HG02884 (cell line): ENCODE data around the gene F13A1.

Experiments used
- ATAC-seq: cut with Tn5 transposase; IDR thresholded peaks from one replicate; pipeline ENCODE4 v1.9.1; 2021; ENCODE audit warnings: mild to moderate bottlenecking, moderate library complexity; ENCODE audit not compliant: unreplicated experiment

The F13A1 gene

GRCh38 chr6:6199678-6200077 lies 120.8 kb downstream of the F13A1 start:
- no peak for ATAC-seq

GRCh38 chr6:6196762-6197161 lies 123.7 kb downstream of the F13A1 start:
- no peak for ATAC-seq

- ATAC-seq: no peak
Observed at GRCh38 chr6:6195080-6195479, 125.4 kb downstream of the F13A1 start.

GRCh38 chr6:6193221-6193745 lies 127.2 kb downstream of the F13A1 start:
- no peak for ATAC-seq

- no peak for ATAC-seq
Observed at GRCh38 chr6:6191909-6192308, 128.6 kb downstream of the F13A1 start.

GRCh38 chr6:6191476-6191875 lies 129.0 kb downstream of the F13A1 start:
- ATAC-seq: no peak

GRCh38 chr6:6180684-6181083 lies 139.8 kb downstream of the F13A1 start:
- no peak for ATAC-seq

GRCh38 chr6:6179858-6180623 lies 140.4 kb downstream of the F13A1 start:
- ATAC-seq: no peak

- no peak for ATAC-seq
Observed at GRCh38 chr6:6178795-6179194, 141.7 kb downstream of the F13A1 start.

GRCh38 chr6:6177754-6178153 lies 142.7 kb downstream of the F13A1 start:
- no peak for ATAC-seq

GRCh38 chr6:6176586-6177228 lies 143.8 kb downstream of the F13A1 start:
- ATAC-seq: no peak

GRCh38 chr6:6176127-6176526 lies 144.3 kb downstream of the F13A1 start:
- ATAC-seq: no peak

- no peak for ATAC-seq
Observed at GRCh38 chr6:6169141-6169540, 151.3 kb downstream of the F13A1 start.

- ATAC-seq: no peak
Observed at GRCh38 chr6:6166064-6166463, 154.4 kb downstream of the F13A1 start.

- no peak for ATAC-seq
Observed at GRCh38 chr6:6164367-6164766, 156.1 kb downstream of the F13A1 start.

GRCh38 chr6:6154335-6154734 lies 166.1 kb downstream of the F13A1 start:
- ATAC-seq: no peak

- ATAC-seq: no peak
Observed at GRCh38 chr6:6152060-6152459, 168.4 kb downstream of the F13A1 start.

- ATAC-seq: no peak
Observed at GRCh38 chr6:6148192-6148815, 172.2 kb downstream of the F13A1 start.

GRCh38 chr6:6131492-6132109 lies 188.9 kb downstream of the F13A1 start:
- ATAC-seq: no peak

GRCh38 chr6:6125495-6125894 lies 195.0 kb downstream of the F13A1 start:
- ATAC-seq: no peak

GRCh38 chr6:6123803-6124202 lies 196.7 kb downstream of the F13A1 start:
- ATAC-seq: no peak
